T-helper 2 cell treated with Interferon-gamma antibody and Interleukin-4, amounts not matched to agents 5 μg/mL and 100 μg/mL, for 36 hours (primary cell): Measurements from ENCODE around the gene FGF10.

ENCODE experiments used
- DNase-seq: peaks from one replicate; pipeline ENCODE4 v3.0.0; 2021; ENCODE audit warnings: low spot score
- H3K27ac Mint-ChIP-seq: one replicate; pipeline ENCODE4 v1.8.0; 2021; ENCODE audit warnings: mild to moderate bottlenecking, mixed read lengths
- H3K27me3 Mint-ChIP-seq: one replicate; pipeline ENCODE4 v1.8.0; 2021; ENCODE audit warnings: low read depth, mixed read lengths
- H3K36me3 Mint-ChIP-seq: one replicate; pipeline ENCODE4 v1.8.0; 2021; ENCODE audit warnings: low read depth, mixed read lengths
- H3K4me1 Mint-ChIP-seq: one replicate; pipeline ENCODE4 v1.8.0; 2021; ENCODE audit warnings: low read depth, mixed read lengths
- H3K4me3 Mint-ChIP-seq: one replicate; pipeline ENCODE4 v1.8.0; 2022; ENCODE audit warnings: mild to moderate bottlenecking, moderate library complexity, mixed read lengths
- H3K9me3 Mint-ChIP-seq: one replicate; pipeline ENCODE4 v1.8.0; 2021; ENCODE audit warnings: mixed read lengths

Gene FGF10

GRCh38 chr5:44331471-44332050 lies 57.7 kb downstream of the FGF10 start:
- Mint-ChIP-seq H3K4me1 (no peaks in the 10 kb centered on the region), H3K27me3 (no peaks in the 10 kb centered on the region), H3K36me3 (no peaks in the 10 kb centered on the region), H3K4me3 (no peak overlapping the region), H3K9me3 (no peaks in the 10 kb centered on the region), H3K27ac (no peak overlapping the region)
- no peak for DNase-seq

GRCh38 chr5:44329716-44330115 lies 59.5 kb downstream of the FGF10 start:
- H3K4me1 Mint-ChIP-seq, result no peaks in the 10 kb centered on the region
- no peaks in the 10 kb centered on the region for H3K9me3 Mint-ChIP-seq
- H3K27ac Mint-ChIP-seq, result no peak overlapping the region
- no peak for DNase-seq
- no peaks in the 10 kb centered on the region for H3K27me3 Mint-ChIP-seq
- H3K36me3 Mint-ChIP-seq, result no peaks in the 10 kb centered on the region
- no peak overlapping the region for H3K4me3 Mint-ChIP-seq

GRCh38 chr5:44321144-44321725 lies 68.0 kb downstream of the FGF10 start:
- H3K4me1 Mint-ChIP-seq, result no peaks in the 10 kb centered on the region
- H3K9me3 Mint-ChIP-seq, result peaks cover 8% of the 10 kb centered on the region
- no peaks in the 10 kb centered on the region for H3K36me3 Mint-ChIP-seq
- no peaks in the 10 kb centered on the region for H3K27me3 Mint-ChIP-seq
- no peak overlapping the region for H3K4me3 Mint-ChIP-seq
- H3K27ac Mint-ChIP-seq, result no peak overlapping the region
- no peak for DNase-seq

GRCh38 chr5:44320188-44320587 lies 69.0 kb downstream of the FGF10 start:
- no peaks in the 10 kb centered on the region for H3K4me1 Mint-ChIP-seq

GRCh38 chr5:44318883-44319282 lies 70.3 kb downstream of the FGF10 start:
- Mint-ChIP-seq H3K27me3 (no peaks in the 10 kb centered on the region), H3K9me3 (peaks cover 5% of the 10 kb centered on the region), H3K27ac (no peak overlapping the region), H3K36me3 (no peaks in the 10 kb centered on the region), H3K4me1 (no peaks in the 10 kb centered on the region), H3K4me3 (no peak overlapping the region)
- no peak for DNase-seq

More at GRCh38 chr5:44320188-44320587, 69.0 kb downstream of the FGF10 start:
- Mint-ChIP-seq H3K36me3 (no peaks in the 10 kb centered on the region), H3K27me3 (no peaks in the 10 kb centered on the region), H3K4me3 (no peak overlapping the region), H3K27ac (no peak overlapping the region), H3K9me3 (peaks cover 8% of the 10 kb centered on the region)
- DNase-seq, result no peak

GRCh38 chr5:44312374-44312773 lies 76.8 kb downstream of the FGF10 start:
- H3K27ac Mint-ChIP-seq, result no peak overlapping the region
- DNase-seq, result no peak
- no peaks in the 10 kb centered on the region for H3K36me3 Mint-ChIP-seq
- no peaks in the 10 kb centered on the region for H3K27me3 Mint-ChIP-seq
- peaks cover 3% of the 10 kb centered on the region for H3K9me3 Mint-ChIP-seq
- H3K4me3 Mint-ChIP-seq, result no peak overlapping the region
- no peaks in the 10 kb centered on the region for H3K4me1 Mint-ChIP-seq

- no peaks in the 10 kb centered on the region for H3K36me3 Mint-ChIP-seq
- H3K4me1 Mint-ChIP-seq, result no peaks in the 10 kb centered on the region
- H3K27me3 Mint-ChIP-seq, result no peaks in the 10 kb centered on the region
- H3K27ac Mint-ChIP-seq, result no peak overlapping the region
- DNase-seq, result no peak
- H3K4me3 Mint-ChIP-seq, result no peak overlapping the region
- peaks cover 23% of the 10 kb centered on the region for H3K9me3 Mint-ChIP-seq
These were observed 88.7 kb downstream of the FGF10 start for GRCh38 chr5:44300551-44300950.

- H3K4me3 Mint-ChIP-seq, result no peak overlapping the region
- no peaks in the 10 kb centered on the region for H3K27me3 Mint-ChIP-seq
- no peak for DNase-seq
- H3K4me1 Mint-ChIP-seq, result no peaks in the 10 kb centered on the region
- peaks cover 13% of the 10 kb centered on the region for H3K9me3 Mint-ChIP-seq
- no peak overlapping the region for H3K27ac Mint-ChIP-seq
- H3K36me3 Mint-ChIP-seq, result no peaks in the 10 kb centered on the region
These were observed 89.8 kb downstream of the FGF10 start for GRCh38 chr5:44299394-44299793.

- Mint-ChIP-seq H3K36me3 (no peaks in the 10 kb centered on the region), H3K4me3 (no peak overlapping the region), H3K27me3 (no peaks in the 10 kb centered on the region), H3K27ac (no peak overlapping the region), H3K9me3 (peaks cover 21% of the 10 kb centered on the region), H3K4me1 (no peaks in the 10 kb centered on the region)
- DNase-seq, result no peak
These were observed 94.7 kb downstream of the FGF10 start for GRCh38 chr5:44294516-44294915.

GRCh38 chr5:44292736-44293135 lies 96.5 kb downstream of the FGF10 start:
- Mint-ChIP-seq H3K9me3 (peaks cover 25% of the 10 kb centered on the region), H3K27ac (no peak overlapping the region), H3K4me1 (no peaks in the 10 kb centered on the region), H3K36me3 (no peaks in the 10 kb centered on the region), H3K4me3 (no peak overlapping the region), H3K27me3 (no peaks in the 10 kb centered on the region)
- no peak for DNase-seq

- no peak overlapping the region for H3K4me3 Mint-ChIP-seq
- no peaks in the 10 kb centered on the region for H3K27me3 Mint-ChIP-seq
- H3K36me3 Mint-ChIP-seq, result no peaks in the 10 kb centered on the region
- peaks cover 14% of the 10 kb centered on the region for H3K9me3 Mint-ChIP-seq
- H3K4me1 Mint-ChIP-seq, result no peaks in the 10 kb centered on the region
- no peak overlapping the region for H3K27ac Mint-ChIP-seq
- no peak for DNase-seq
These were observed 110.8 kb downstream of the FGF10 start for GRCh38 chr5:44278469-44278868.

GRCh38 chr5:44275908-44276307 lies 113.3 kb downstream of the FGF10 start:
- no peak for DNase-seq
- Mint-ChIP-seq H3K4me3 (no peak overlapping the region), H3K9me3 (peaks cover 12% of the 10 kb centered on the region), H3K27me3 (no peaks in the 10 kb centered on the region), H3K27ac (no peak overlapping the region), H3K4me1 (no peaks in the 10 kb centered on the region), H3K36me3 (no peaks in the 10 kb centered on the region)

- Mint-ChIP-seq H3K9me3 (peaks cover 8% of the 10 kb centered on the region), H3K27me3 (no peaks in the 10 kb centered on the region), H3K27ac (no peak overlapping the region), H3K4me1 (no peaks in the 10 kb centered on the region), H3K4me3 (no peak overlapping the region), H3K36me3 (no peaks in the 10 kb centered on the region)
- no peak for DNase-seq
These were observed 113.9 kb downstream of the FGF10 start for GRCh38 chr5:44275329-44275728.

- Mint-ChIP-seq H3K4me1 (no peaks in the 10 kb centered on the region), H3K4me3 (no peak overlapping the region), H3K9me3 (peaks cover 14% of the 10 kb centered on the region), H3K27me3 (no peaks in the 10 kb centered on the region), H3K36me3 (no peaks in the 10 kb centered on the region), H3K27ac (no peak overlapping the region)
- no peak for DNase-seq
These were observed 121.3 kb downstream of the FGF10 start for GRCh38 chr5:44267909-44268308.
